NK-92 (cell line): ENCODE measurements around the gene AQP5.

Experiments used
- DNase-seq: peaks from one replicate; lab custom pipeline; 2025; ENCODE audit not compliant: unreplicated experiment; lab: John Stamatoyannopoulos, UW

The AQP5 gene

DNA sequence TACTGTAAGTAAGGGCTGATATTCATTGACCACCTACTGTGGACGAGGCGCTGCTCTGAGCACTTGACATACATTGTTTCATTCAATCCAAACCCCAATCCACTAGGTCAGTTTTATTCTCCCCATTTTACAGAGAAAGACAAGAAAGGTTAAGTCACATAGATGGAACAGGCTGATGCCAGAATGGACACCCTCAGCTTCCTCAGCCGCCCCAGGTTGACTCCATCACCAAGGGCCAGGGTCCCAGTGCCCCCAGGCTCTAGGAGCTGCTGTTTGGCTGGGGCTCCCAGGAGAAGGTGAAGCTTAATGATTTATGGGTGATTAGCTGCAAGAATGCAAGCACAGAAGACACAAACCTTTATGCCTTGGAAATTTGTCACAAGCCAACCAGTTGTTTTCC, 11.8 kb upstream of the AQP5 start:
- no peak for DNase-seq

DNA sequence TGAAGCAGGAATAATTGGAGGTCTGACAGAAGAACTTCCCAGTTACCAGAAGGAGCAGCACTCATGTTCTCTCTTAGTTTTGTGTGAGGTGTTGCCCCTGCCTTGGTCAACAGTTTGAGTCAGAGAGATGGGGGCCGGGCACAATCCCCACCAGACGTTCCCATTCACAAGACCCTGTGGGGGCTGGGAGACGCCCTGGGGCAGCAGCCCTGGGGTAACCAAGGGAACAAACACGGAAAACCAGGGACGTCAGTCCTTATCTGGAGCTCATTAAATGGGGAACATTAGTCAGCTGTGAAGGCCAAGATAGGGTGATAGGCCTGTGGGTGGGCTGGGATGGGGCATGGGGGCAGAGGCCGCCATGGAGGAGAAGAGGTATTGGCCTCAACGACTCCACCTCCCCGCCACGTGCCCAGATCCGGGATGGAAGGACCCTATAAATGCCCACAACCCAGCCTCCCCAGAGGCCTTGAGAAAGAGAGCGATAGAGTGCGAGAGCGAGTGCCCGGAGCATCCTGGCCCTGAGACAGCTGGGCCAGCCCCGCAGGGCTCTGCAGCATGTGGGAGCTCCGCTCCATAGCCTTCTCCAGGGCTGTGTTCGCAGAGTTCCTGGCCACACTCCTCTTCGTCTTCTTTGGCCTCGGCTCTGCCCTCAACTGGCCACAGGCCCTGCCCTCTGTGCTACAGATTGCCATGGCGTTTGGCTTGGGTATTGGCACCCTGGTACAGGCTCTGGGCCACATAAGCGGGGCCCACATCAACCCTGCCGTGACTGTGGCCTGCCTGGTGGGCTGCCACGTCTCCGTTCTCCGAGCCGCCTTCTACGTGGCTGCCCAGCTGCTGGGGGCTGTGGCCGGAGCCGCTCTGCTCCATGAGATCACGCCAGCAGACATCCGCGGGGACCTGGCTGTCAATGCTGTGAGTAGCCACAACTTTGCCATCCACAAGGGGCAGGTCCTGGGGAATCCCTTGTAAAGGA, 11.1 kb upstream of the AQP5 start, which contains the start of gene AQP2:
AQP2 (plus strand) TSS at position 465 of the 979 bp plus-strand sequence; CDS start at position 559, 94 bp downstream.
- no peak for DNase-seq

- no peak for DNase-seq
Measured at GRCh38 chr12:49951411-49952240, 10.0 kb upstream of the AQP5 start.

- DNase-seq = no peak
Measured at GRCh38 chr12:49952391-49953055, 9.1 kb upstream of the AQP5 start.

DNA sequence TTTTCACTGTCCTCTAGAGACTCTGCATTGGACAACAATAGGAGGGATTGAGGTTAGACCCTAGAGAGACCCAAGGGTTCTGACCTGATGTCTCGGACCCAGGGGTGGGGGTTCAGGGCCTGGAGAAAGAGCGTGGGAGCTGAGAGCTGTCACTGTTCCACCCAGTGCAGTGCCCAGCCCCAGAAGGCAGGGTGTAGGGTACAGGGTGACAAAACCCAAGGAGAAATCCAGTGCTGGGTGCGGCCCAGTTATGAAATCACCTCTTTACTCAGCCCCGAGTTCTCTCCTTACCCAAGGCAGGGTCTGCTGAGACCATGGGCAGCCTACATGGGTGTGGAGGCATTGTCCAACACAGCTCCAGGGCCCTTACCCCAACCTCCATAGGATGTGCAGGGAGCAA, 8.5 kb upstream of the AQP5 start:
- DNase-seq = no peak

DNA sequence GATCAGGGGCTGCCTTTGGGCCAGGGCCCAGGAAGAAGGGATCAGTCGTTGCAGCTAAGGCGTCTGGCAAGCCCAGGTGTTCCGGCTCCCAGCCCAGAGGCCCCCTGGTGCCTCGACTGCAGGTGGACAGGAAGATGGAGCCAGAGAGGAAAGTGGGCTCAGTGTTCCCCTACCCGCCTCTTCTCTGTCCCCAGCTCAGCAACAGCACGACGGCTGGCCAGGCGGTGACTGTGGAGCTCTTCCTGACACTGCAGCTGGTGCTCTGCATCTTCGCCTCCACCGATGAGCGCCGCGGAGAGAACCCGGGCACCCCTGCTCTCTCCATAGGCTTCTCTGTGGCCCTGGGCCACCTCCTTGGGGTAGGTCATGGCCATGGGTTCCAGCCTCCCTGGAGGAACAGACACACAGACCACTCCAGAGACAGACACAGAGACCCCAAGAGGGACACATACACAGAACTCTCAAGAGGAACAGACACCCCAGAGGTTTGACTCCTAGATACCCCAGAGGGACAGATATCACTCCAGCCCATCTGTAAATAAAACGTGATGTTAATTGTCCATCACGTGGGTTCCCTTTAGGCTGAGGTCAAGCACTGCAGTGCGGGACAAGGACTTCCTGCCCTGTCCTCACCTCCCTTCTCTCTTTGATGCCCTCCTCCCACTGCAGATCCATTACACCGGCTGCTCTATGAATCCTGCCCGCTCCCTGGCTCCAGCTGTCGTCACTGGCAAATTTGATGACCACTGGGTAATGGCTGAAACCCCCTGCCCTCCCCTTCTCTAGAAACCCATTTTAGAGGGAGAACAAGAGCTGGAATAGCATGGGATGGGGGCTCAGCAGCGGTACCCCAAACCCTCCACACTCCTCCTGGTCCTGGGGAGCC, 7.5 kb upstream of the AQP5 start:
- no peak for DNase-seq

DNA sequence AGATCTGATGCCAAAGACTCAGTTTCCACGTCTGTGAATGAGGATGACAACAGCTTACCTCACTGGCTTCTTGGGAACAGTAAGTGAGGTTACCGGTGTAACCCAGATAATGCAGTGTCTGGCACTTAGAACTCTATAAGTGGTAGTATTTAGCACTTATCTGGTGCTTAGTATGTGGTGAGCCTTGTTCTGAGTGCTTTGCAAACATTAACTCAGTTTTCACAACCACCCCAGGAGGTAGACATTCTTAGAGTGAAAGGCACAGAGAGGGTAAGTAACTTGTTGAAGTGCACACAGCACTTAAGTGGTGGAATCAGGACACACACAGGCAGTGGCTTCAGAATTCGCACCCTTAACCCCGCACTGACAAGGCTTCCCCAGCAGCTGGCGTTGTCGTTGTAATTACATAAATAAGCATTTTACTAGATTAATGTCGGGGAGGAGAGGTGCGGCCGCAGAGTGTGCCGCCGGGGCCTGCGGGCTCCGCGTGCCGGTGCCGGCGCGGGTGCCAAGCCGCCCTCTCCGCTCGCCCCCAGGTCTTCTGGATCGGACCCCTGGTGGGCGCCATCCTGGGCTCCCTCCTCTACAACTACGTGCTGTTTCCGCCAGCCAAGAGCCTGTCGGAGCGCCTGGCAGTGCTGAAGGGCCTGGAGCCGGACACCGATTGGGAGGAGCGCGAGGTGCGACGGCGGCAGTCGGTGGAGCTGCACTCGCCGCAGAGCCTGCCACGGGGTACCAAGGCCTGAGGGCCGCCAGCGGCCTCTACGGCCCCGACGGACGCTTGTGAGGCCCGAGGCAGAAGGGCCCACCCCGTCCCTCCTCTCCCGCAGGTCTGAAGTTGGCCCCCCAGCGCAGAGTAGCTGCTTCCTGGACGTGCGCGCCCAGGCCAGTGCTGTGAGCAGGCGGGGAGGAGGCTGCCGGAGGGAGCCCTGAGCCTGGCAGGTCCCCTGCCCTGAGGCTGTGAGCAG, 6.5 kb upstream of the AQP5 start:
- no peak for DNase-seq

DNA sequence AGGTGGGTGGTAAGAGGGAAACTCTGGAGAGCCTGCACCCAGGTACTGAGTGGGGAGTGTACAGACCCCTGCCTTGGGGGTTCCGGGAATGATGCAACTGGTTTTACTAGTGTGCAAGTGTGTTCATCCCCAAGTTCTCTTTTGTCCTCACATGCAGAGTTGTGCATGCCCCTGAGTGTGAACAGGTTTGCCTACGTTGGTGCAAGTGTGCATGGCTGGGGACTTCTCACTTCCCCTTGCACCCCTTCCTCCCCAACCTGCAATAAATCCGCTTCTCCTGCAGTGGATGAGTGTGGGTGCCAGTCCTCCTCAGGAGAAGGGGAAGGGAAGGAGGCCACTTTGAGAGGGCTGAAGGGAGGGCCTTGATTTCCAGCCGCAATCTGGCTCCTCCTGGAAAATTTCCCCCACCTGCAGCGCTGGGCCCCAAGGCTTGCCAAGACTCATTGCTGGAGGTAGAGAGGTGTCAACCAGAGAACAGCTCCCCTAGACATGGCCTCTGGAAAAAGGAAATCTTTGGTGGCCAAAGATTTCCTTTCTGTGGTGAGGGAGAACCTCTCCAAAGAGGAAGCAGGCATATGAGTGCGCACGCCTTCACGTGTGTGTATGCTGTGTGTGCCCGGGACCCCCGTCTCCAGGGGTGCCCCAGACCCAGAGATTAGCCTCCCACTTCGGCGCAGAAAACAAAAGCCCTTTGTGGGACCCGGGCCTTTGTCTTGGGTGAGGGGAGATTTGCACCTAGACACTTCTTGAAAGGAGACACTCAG, 5.6 kb upstream of the AQP5 start:
- DNase-seq = no peak

- no peak for DNase-seq
Measured at GRCh38 chr12:49956663-49957569, 4.8 kb upstream of the AQP5 start.

GRCh38 chr12:49957570-49957967, 4.1 kb upstream of the AQP5 start:
- no peak for DNase-seq

DNA sequence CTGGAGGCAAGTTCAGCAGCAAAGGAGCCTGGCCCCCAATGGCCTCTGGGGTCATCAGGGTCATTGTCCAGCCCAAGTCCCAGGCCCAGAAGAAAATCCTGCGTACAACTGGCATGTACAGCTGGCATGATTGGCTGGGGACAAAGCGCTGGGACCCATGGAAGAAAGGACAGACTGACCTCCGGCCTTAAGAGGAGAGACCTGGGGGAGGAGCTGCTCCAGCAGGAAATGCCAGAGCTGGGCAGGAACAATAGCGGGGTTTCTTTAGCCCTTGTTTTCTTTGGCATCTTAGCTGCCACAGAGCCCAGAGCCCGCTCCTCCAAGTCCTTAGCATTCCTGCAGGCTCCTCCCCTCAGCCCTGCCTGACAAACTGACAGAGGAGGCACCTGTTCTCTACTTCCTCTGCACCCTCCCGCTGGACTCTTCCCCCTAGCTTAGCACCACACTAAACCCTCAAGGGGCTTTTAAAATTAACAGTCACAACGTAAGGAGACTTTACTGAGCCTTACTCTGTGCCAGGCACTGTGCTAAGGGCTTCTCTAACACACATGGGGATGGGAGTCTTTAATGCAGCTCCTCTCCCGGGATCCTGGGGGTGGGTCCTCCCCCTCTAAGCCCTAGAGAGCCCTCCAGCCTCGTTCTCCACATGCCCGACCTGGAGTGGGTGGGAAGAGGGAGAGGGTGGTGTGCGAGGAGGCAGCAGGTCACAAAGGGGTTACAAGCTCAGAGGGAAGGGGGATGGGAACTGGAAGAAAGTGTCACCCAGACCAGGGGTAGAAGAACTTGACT, 1.8 kb upstream of the AQP5 start:
- DNase-seq = no peak

DNA sequence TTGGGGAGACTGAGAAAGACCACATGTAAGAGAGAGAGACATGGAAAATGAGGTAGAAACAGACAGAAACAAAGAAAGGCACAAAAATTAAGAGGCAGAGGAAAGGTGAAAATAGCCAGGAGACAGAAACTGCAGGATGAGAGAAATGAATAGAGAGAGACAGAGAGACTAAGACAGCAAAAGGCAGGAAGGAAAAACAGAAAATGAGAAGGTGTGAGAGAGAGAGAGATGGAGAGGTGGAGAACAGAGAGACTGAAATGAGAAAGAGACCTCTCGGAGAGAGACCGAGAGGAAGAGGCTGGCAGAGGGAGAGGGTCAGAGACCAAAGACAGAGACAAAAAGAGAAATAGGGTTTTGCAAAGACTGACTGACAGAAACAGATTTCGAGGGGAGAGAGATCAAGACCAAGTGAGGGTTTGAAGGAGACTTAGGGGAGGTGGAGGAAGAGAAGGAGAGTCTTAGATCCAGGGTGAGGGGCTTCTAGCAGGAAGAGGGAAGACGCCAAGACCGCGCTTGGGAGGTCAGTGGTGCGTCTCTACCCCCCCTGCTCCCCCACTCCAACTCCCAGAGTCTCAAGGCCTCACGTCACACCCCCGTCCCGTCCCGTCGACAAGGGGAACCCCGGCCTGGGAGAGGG, 1.1 kb upstream of the AQP5 start:
- DNase-seq = no peak

DNA sequence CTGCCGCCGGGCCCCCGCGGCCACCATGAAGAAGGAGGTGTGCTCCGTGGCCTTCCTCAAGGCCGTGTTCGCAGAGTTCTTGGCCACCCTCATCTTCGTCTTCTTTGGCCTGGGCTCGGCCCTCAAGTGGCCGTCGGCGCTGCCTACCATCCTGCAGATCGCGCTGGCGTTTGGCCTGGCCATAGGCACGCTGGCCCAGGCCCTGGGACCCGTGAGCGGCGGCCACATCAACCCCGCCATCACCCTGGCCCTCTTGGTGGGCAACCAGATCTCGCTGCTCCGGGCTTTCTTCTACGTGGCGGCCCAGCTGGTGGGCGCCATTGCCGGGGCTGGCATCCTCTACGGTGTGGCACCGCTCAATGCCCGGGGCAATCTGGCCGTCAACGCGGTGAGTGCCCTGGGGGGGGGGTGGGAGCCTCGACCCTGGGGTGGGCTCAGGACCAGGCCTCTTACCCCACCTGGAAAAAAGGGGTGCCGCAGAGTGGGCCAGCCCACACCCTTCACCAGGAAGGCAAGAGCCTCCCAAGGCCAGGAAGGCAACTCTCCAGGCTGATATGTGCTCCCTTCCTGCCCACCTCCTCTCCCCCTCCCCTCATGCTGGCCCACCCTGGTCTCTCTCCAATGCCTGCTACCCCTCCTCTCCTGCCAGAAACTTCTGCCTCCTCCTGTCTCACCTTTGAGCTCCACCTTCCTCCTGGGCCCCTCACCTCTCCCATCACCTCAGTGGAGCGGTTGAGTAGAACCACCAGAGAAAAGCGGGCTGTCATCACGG, 507 bp downstream of the AQP5 start:
- no peak for DNase-seq

- DNase-seq = no peak
Measured at GRCh38 chr12:49962861-49963765, 1.4 kb downstream of the AQP5 start.
